Endodermal cell (in vitro differentiated cells): ENCODE results near the gene ARFIP1. TPM values are rescaled to one million over a fixed set of nuclear protein-coding genes. Genes with fewer than 3 reads are reported as not detected.

Source experiments
- DNase-seq: peaks from one replicate; pipeline ENCODE4 v3.0.0-alpha.2; 2017
- H3K27ac ChIP-seq: 2 replicates; pipeline ENCODE4 v1.5.1; 2013; ENCODE audit warnings: mild to moderate bottlenecking, low read depth, low read length, moderate library complexity
- H3K27me3 ChIP-seq: 2 replicates; pipeline ENCODE4 v1.6.1; 2013; ENCODE audit warnings: mild to moderate bottlenecking, low read length, moderate library complexity; ENCODE audit not compliant: insufficient read depth, control insufficient read depth, poor library complexity, severe bottlenecking
- H3K36me3 ChIP-seq: 2 replicates; pipeline ENCODE4 v1.7.0; 2013; ENCODE audit warnings: mild to moderate bottlenecking, low read length, moderate library complexity; ENCODE audit not compliant: control insufficient read depth, insufficient read depth
- H3K4me1 ChIP-seq: one replicate; pipeline ENCODE4 v1.7.0; 2013; ENCODE audit warnings: low read length; ENCODE audit not compliant: control insufficient read depth, insufficient read depth
- H3K4me3 ChIP-seq: 2 replicates; pipeline ENCODE4 v1.5.1; 2013; ENCODE audit warnings: mild to moderate bottlenecking, low read length, moderate library complexity
- H3K9ac ChIP-seq: 2 replicates; pipeline ENCODE4 v1.6.1; 2013; ENCODE audit warnings: mild to moderate bottlenecking, low read length, moderate library complexity; ENCODE audit not compliant: poor library complexity, severe bottlenecking; ENCODE audit errors: extremely low read depth
- H3K9me3 ChIP-seq: 2 replicates; pipeline ENCODE4 v1.6.1; 2013; ENCODE audit warnings: mild to moderate bottlenecking, low read length, moderate library complexity; ENCODE audit not compliant: control insufficient read depth
- H3K27ac Mint-ChIP-seq: 2 replicates; pipeline ENCODE4 v1.8.0; 2020; ENCODE audit warnings: mixed read lengths
- H3K27me3 Mint-ChIP-seq: 2 replicates; pipeline ENCODE4 v1.8.0; 2021; ENCODE audit warnings: mild to moderate bottlenecking, mixed read lengths; ENCODE audit not compliant: insufficient read depth
- H3K36me3 Mint-ChIP-seq: 2 replicates; pipeline ENCODE4 v1.8.0; 2020; ENCODE audit warnings: low read depth, mixed read lengths
- H3K4me1 Mint-ChIP-seq: 2 replicates; pipeline ENCODE4 v1.8.0; 2020; ENCODE audit warnings: mixed read lengths
- H3K4me3 Mint-ChIP-seq: 2 replicates; pipeline ENCODE4 v1.8.0; 2020; ENCODE audit warnings: mild to moderate bottlenecking, moderate library complexity, mixed read lengths
- H3K9me3 Mint-ChIP-seq: 2 replicates; pipeline ENCODE4 v1.8.0; 2020; ENCODE audit warnings: mild to moderate bottlenecking, mixed read lengths
- WGBS, 2 experiments: methylation state at CpG; one replicate each; pipeline versions ENCODE4 v1.1.5 to v1.1.7; 2013; ENCODE audit warnings: missing lambda C conversion rate in 2 of 2, mixed read lengths in 1 of 2; ENCODE audit not compliant: insufficient coverage in 1 of 2, insufficient read length in 1 of 2; 5-methylcytosine and 5-hydroxymethylcytosine counted together
- total RNA-seq, 2 donors: library from RNA; stranded (reverse); fragmentation: NEBNext Ultra II Directional in 1 of 2; extraction: Animal tissue kit (Norgen Biotek cat#: 25700) in 1 of 2; gene quantifications; 2 replicates in 1 of 2; 3 replicates in 1 of 2; pipeline ENCODE4 v1.2.1, GENCODE V29; 2021
- TF ChIP-seq, protein P1 (sequence below): fragments of 200-600 bp; sonication (generic); conservative IDR thresholded peaks from 2 replicates; pipeline ENCODE4 v1.5.0; 2021; ENCODE audit warnings: antibody characterized with exemption, mild to moderate bottlenecking

The ARFIP1 gene
- total RNA-seq, 2 donors from 2014 or later: 34.3 to 39.4 TPM

DNA sequence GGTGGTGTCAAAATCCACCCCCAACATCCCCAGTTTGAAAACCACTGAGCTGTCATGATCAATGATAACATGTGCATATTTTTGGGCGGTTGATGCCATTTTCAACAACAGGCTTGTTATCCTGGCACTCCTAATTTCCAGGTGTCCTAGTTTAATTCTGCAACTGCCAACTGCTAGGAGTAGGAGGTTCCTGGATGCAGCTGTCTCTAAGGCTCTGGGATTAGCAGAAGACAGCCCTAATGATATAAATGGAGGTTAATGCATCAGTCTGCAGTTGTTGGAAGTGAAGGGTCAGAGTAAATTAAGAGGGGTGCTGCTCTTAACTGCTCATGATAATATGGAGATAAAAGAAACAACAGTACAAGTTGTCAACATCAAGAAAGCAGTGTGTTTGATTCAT is 23.8 kb downstream of the ARFIP1 start:
- peaks cover 11% of the 10 kb centered on the region for H3K9me3 ChIP-seq
- H3K4me1 ChIP-seq: no peaks in the 10 kb centered on the region
- no peak overlapping the region for H3K27ac ChIP-seq
- no peak overlapping the region for H3K9ac ChIP-seq
- H3K27me3 Mint-ChIP-seq: no peaks in the 10 kb centered on the region
- H3K27me3 ChIP-seq: no peaks in the 10 kb centered on the region
- no peaks in the 10 kb centered on the region for H3K4me1 Mint-ChIP-seq
- H3K4me3 ChIP-seq: no peak overlapping the region
- peaks cover 16% of the 10 kb centered on the region for H3K36me3 Mint-ChIP-seq
- 83 to 92% methylated on average over 1 of the region's 1 CpG for WGBS, 2 experiments
- H3K27ac Mint-ChIP-seq: no peak overlapping the region
- H3K9me3 Mint-ChIP-seq: peaks cover 13% of the 10 kb centered on the region
- H3K4me3 Mint-ChIP-seq: no peak overlapping the region
- TF ChIP-seq, protein P1, sequence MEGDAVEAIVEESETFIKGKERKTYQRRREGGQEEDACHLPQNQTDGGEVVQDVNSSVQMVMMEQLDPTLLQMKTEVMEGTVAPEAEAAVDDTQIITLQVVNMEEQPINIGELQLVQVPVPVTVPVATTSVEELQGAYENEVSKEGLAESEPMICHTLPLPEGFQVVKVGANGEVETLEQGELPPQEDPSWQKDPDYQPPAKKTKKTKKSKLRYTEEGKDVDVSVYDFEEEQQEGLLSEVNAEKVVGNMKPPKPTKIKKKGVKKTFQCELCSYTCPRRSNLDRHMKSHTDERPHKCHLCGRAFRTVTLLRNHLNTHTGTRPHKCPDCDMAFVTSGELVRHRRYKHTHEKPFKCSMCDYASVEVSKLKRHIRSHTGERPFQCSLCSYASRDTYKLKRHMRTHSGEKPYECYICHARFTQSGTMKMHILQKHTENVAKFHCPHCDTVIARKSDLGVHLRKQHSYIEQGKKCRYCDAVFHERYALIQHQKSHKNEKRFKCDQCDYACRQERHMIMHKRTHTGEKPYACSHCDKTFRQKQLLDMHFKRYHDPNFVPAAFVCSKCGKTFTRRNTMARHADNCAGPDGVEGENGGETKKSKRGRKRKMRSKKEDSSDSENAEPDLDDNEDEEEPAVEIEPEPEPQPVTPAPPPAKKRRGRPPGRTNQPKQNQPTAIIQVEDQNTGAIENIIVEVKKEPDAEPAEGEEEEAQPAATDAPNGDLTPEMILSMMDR: no peak
- H3K36me3 ChIP-seq: no peaks in the 10 kb centered on the region
- DNase-seq: no peak

- H3K4me3 Mint-ChIP-seq: no peak overlapping the region
- H3K27me3 Mint-ChIP-seq: no peaks in the 10 kb centered on the region
- no peak for DNase-seq
- Histone ChIP-seq H3K27me3 (no peaks in the 10 kb centered on the region), H3K4me3 (no peak overlapping the region), H3K36me3 (no peaks in the 10 kb centered on the region), H3K9me3 (peaks cover 13% of the 10 kb centered on the region), H3K4me1 (no peaks in the 10 kb centered on the region), H3K27ac (no peak overlapping the region), H3K9ac (no peak overlapping the region)
- peaks cover 15% of the 10 kb centered on the region for H3K9me3 Mint-ChIP-seq
- 90 to 97% methylated on average over 2 of the region's 2 CpGs for WGBS, 2 experiments
- TF ChIP-seq, protein P1: no peak
- no peaks in the 10 kb centered on the region for H3K4me1 Mint-ChIP-seq
- no peak overlapping the region for H3K27ac Mint-ChIP-seq
- H3K36me3 Mint-ChIP-seq: peaks cover 27% of the 10 kb centered on the region
Measured at GRCh38 chr4:152805071-152805650, 25.4 kb downstream of the ARFIP1 start.

DNA sequence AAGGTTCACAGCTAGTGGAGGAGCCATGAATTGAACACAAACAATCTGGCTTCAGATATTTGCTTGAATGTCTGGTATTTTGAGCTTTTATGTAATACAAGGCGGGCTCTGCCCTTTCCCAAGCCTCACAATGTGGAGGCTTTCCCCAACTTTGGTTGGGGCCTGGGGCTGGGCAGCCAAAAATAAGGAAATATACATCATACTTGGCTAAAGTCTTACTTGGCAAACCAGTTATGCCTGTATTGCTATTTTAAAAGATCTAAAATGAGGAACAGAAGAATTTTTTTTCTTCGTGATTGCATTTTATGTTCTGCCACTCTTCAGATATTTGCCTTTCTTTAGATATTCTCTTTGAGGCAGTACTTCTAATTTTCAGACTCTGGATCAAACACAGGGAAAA is 26.1 kb downstream of the ARFIP1 start:
- no peaks in the 10 kb centered on the region for H3K4me1 Mint-ChIP-seq
- peaks cover 31% of the 10 kb centered on the region for H3K36me3 Mint-ChIP-seq
- no peak overlapping the region for H3K4me3 Mint-ChIP-seq
- no peaks in the 10 kb centered on the region for H3K27me3 Mint-ChIP-seq
- H3K9me3 Mint-ChIP-seq: peaks cover 15% of the 10 kb centered on the region
- TF ChIP-seq, protein P1: no peak
- Histone ChIP-seq H3K36me3 (no peaks in the 10 kb centered on the region), H3K9ac (no peak overlapping the region), H3K4me1 (no peaks in the 10 kb centered on the region), H3K9me3 (peaks cover 13% of the 10 kb centered on the region), H3K27ac (no peak overlapping the region), H3K4me3 (no peak overlapping the region), H3K27me3 (no peaks in the 10 kb centered on the region)
- no peak overlapping the region for H3K27ac Mint-ChIP-seq
- 90% methylated on average over 2 of the region's 2 CpGs; no CpG with 5 or more reads in 1 of the 2 experiments for WGBS, 2 experiments
- DNase-seq: no peak
